DMS79 treated with DMSO at 0.1 percent for 48 hours (cell line): ENCODE data around the gene CBX1.
"Not testable (repeated sequence)": the region's sequence is repeated elsewhere in the genome, so short reads cannot be mapped to it uniquely, and the experiment has no call there.

Source experiments
- DNase-seq: peaks from one replicate; lab custom pipeline; 2025; lab: John Stamatoyannopoulos, UW

The CBX1 gene

GRCh38 chr17:48051706-48052486, 49.4 kb downstream of the CBX1 start:
- DNase-seq = no peak

DNA sequence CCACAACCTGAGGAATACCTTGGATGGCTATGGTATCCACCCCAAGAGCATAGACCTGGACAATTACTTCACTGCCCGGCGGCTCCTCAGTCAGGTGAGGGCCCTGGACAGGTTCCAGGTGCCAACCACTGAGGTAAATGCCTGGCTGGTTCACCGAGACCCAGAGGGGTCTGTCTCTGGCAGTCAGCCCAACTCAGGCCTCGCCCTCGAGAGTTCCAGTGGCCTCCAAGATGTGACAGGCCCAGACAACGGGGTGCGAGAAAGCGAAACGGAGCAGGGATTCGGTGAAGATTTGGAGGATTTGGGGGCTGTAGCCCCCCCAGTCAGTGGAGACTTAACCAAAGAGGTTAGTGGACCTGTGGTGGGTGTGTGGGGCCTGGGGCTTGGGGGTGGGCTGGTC, 50.0 kb downstream of the CBX1 start:
- DNase-seq = no peak

- DNase-seq = peak; percentile 63
Observed at GRCh38 chr17:48048384-48049126, 52.7 kb downstream of the CBX1 start.

GRCh38 chr17:48047741-48048383, 53.4 kb downstream of the CBX1 start, which contains the start of gene NFE2L1:
NFE2L1 (plus strand) TSS chr17:48048359; CDS start chr17:48051119, 2,760 bp downstream.
- DNase-seq = peak; percentile 99

DNA sequence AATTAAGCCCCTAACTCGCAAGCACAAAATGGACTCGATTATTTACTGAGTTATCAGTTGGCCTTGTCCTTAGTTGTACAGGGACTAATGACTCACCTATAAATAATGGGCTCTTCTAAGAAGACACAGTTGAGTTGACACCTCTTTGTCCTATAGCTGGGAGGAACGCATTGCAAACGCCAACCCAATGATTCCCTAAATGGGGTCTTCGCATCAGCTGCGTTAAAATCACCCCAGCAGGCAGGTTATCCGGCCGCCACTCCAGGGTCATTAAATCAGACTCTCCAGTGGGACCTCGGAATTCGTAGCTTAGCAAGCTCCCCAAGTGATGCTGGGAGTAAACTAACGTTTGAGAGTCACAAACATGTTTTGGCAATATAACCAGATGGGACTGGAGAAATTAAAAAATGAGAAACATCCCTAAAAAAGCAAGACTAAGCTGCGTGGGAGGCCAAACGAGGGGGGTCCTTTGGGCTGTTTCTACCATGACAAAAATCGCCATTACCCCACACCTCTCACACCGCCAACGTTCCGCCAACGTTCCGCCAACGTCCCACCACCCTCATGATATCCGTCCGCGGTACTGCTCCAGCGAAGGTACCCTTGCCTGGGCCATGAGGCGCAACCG, 54.1 kb downstream of the CBX1 start:
- DNase-seq = peak; percentile 50

DNA sequence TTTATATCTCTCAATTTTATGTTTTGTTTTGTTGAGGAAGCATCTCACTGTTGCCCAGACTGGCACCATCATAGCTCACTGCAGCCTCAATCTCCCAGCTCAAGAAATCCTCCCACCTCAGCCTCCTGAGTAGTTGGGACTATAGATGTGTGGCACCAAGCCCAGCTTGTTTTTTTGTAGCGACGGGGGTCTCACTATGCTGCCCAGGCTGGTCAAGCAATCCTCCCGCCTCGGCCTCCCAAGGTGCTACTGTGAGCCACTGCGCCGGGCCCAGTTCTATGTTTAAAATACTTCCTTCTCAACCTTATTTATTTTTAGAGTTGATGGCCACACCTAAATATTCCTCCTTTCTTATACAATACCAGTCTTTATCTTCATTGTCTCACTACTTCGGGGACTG, 55.0 kb downstream of the CBX1 start:
- no peak for DNase-seq

- DNase-seq = no peak
Observed at GRCh38 chr17:48045316-48046001, 55.8 kb downstream of the CBX1 start.

GRCh38 chr17:48044851-48045250, 56.4 kb downstream of the CBX1 start:
- DNase-seq = no peak

DNA sequence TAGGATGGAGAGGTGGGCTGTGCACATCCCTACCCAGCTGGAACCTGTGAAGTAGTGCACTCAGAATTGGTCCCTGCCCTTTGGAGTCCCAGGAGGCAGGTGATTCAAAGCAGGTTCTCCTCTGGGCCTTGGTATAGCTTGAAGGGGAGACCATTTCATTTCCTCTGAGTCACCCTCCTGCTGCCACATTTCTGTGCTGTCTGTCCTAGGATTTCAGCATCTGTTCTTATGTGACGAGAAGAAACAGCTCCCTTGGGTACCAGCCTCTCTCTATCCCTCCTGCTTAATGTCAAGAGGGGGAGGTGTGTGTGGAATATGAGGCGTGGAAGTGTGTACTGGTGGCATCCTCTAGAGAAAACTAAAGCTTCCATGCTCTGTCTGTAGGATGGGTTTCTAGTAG, 58.1 kb downstream of the CBX1 start:
- no peak for DNase-seq

DNA sequence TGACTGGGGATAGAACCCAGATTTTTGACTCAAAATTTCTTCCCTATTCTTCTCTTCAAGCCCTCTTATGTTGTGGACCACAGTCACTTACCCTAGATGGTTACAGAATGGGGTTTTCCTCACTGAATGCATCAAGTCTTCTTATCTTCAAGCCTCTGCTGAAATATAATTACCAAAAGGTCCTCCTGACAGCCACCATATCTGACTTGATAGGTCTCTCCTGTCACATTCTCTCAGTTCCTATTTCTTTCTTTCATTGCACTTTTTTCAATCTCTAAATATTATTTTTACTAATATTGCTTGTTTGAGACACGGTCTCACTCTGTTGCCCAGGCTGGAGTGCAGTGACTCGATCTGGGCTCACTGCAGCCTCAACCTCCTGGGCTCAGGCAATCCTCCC, 62.6 kb downstream of the CBX1 start:
- no peak for DNase-seq

GRCh38 chr17:48037838-48038323, 63.4 kb downstream of the CBX1 start:
- DNase-seq = no peak

- no peak for DNase-seq
Observed at GRCh38 chr17:48037036-48037837, 64.0 kb downstream of the CBX1 start, which contains the start of gene COPZ2. COPZ2 (minus strand) TSS chr17:48037797; CDS start chr17:48037777, 20 bp downstream.

DNA sequence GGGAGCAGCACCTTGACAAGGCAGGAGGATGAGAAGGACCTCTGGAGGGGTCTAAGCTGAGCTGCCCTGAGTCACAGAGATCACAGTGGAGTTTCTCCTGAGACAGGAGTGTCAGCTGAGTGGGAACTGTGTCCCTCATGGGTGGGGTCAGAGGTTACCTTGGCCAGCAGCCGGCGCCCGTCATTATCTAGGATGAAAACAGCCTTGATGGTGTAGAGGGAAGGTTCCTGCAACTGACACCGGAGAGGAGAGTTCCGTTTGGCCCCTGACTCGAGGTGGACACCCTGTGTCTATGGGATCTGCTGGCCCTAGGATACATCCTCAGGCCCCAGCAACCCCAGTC, 64.6 kb downstream of the CBX1 start:
- DNase-seq = no peak

DNA sequence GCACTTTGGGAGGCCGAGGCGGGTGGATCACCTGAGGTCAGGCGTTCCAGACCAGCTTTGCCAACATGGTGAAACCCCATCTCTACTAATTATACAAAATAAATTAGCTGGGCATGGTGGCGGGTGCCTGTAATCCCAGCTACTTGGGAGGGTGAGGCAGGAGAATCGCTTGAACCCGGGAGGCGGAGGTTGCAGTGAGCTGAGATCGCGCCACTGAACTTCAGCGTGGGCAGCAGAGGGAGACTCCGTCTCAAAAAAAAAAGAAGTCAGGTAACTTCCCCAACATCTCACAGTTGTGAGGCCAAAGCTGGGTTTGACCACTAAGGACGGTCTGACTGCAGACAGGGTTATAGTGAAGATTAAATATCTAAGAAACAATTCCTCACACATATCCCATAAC, 66.5 kb downstream of the CBX1 start:
- not testable (repeated sequence) for DNase-seq

GRCh38 chr17:48031966-48032365, 69.3 kb downstream of the CBX1 start:
- DNase-seq = no peak

- DNase-seq = no peak
Observed at GRCh38 chr17:48030531-48030930, 70.7 kb downstream of the CBX1 start.

DNA sequence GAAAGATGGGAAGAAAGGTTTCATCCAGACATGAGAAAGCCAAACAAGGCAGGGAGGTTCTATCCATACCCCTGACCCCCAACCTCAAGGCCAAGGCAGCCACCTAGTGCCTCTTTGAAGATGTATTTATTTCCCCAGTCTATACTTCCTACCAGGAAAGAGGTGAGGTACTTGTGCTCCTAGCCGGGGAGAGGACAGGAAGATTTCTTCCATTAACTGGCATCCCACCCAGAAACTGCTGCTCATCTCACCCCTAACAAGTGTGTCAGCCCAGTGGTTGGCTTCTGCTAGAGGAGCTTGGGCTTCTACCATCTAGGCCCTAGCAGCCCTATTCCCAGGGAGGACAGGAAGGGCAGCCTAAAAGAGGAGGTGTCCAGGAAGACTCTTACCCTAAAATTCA, 72.5 kb downstream of the CBX1 start:
- no peak for DNase-seq

- DNase-seq = no peak
Observed at GRCh38 chr17:48027322-48027981, 73.8 kb downstream of the CBX1 start.

DNA sequence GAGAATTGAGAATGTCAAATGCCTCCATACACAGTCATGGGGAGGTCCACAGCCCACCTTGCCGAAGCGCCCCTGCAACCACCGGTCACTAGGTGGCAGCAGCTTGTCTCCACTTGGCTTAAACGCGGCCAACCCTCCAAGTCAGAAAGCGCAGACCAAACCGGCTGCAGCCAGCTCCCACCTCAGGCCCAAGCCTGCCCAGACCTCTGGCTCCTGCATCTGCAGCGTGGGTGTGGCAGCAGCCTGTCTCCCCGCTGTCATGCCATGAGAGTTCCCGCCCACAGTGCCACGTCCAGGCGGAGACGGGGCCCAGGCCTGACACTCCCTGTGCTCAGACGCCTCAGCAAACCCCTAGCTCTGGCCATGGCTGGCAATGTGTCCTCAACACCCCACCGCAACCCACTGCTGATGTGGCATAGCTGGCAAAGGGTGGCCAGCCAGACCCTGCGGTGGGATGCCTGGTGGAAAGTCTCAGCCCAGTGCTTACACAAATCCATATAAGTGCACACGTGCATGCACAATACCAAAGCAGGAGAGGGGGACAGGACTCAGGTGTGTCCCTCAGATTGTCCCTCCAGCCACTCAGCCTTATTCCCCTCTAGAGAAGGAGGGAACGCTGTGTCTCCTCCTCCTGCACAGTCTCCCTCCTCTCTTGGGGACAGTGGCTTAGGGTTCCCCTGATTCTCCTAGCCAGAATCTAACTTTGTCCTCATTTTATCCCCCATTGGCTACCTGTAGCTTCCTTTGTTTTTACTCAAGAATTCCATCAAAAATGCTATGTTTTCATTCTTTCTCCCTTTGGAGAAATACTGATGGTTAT, 74.6 kb downstream of the CBX1 start:
- peak; percentile 89 for DNase-seq
